Psoas muscle (tissue), 8 donors: ENCODE data around the gene CLASP1. TPM values are rescaled to one million over a fixed set of nuclear protein-coding genes. Genes with fewer than 3 reads are reported as not detected.
A peak's percentile ranks its signal among the peaks of the same experiment; 100 is the strongest.

Source experiments
- ATAC-seq, 4 donors: fragments of 200-7000 bp; cut with Tn5 transposase; one replicate each; pipeline ENCODE4 v1.9.1; 2020; ENCODE audit warnings: moderate library complexity in 3 of 4, mild to moderate bottlenecking in 2 of 4
- DNase-seq, 2 donors: peaks; one replicate each; pipeline ENCODE4 v3.0.0-alpha.2; 2020
- H3K27ac ChIP-seq: fragments of 200-600 bp; one replicate; pipeline ENCODE4 v1.8.0; 2022
- H3K27me3 ChIP-seq, 3 donors: fragments of 200-600 bp in 1 of 3; one replicate each; pipeline versions ENCODE4 v1.6.1 to v1.8.0; 2013 to 2022; ENCODE audit warnings: low read length in 2 of 3, mild to moderate bottlenecking in 2 of 3, moderate library complexity in 1 of 3; ENCODE audit not compliant: insufficient read depth in 3 of 3
- H3K36me3 ChIP-seq, 2 donors: fragments of 200-600 bp in 1 of 2; one replicate each; pipeline versions ENCODE4 v1.6.1 to v1.8.0; 2013 to 2022; ENCODE audit warnings: low read depth in 1 of 2, mild to moderate bottlenecking in 1 of 2, moderate library complexity in 1 of 2; ENCODE audit not compliant: insufficient read depth in 1 of 2
- H3K4me1 ChIP-seq: fragments of 200-600 bp; one replicate; pipeline ENCODE4 v1.8.0; 2022
- H3K4me3 ChIP-seq: fragments of 200-600 bp; one replicate; pipeline ENCODE4 v1.8.0; 2022; ENCODE audit warnings: mild to moderate bottlenecking
- H3K9me3 ChIP-seq: fragments of 200-600 bp; one replicate; pipeline ENCODE4 v1.8.0; 2022
- WGBS, 3 donors: extraction: QIAGEN DNeasy Blood & Tissue Kit; methylation state at CpG; one replicate each; pipeline versions ENCODE4 v1.1.6 to v1.1.7; 2013; 5-methylcytosine and 5-hydroxymethylcytosine counted together
- intact Hi-C, 2 donors: fragments of 100-400 bp; cut with DNase I; formaldehyde crosslinking; loops; one replicate each; pipeline versions ENCODE4 v1.11.0 to v1.14.2; 2022
- long read RNA-seq, 2 donors: library from polyadenylated mRNA; unstranded; transcript quantifications; one replicate each; pipeline ENCODE4 v2.0.0, GENCODE V29; 2021
- polyA plus RNA-seq, 3 donors: library from polyadenylated mRNA; stranded (reverse); fragments of 200-250 nt; gene quantifications; one replicate each; pipeline ENCODE4 v1.2.3, GENCODE V29; 2013
- total RNA-seq, 4 donors: library from RNA; stranded (reverse); fragmentation: NEBNext Ultra II Directional in 2 of 4; extraction: Animal tissue kit (Norgen Biotek cat#: 25700) in 2 of 4; gene quantifications; one replicate each; pipeline versions ENCODE4 v1.2.1 to v1.2.4, GENCODE V29; 2021 to 2023
- TF ChIP-seq, protein P1 (sequence below): fragments of 200-600 bp; IDR thresholded peaks from one replicate; pipeline ENCODE4 v1.8.0; 2022; ENCODE audit warnings: antibody characterized with exemption
- donor health status: healthy with polysubstance abuse.
- donor health status: DM: no; HTN: no; CAD: no; lungs with moderate emphysema.
- donor health status: Bipolar disorder and iron deficiency.
- donor health status: healthy.
- donor health status: DM: yes; HTN: yes; CAD: no.
- donor health status: DM: no; HTN: no; CAD: no.
- donor health status: DM: no; HTN: no; CAD: no.
- donor health status: DM: yes; HTN: yes; CAD: no.

The CLASP1 gene
- total RNA-seq (10 to 100 TPM; 38.8 to 60.7 (median 50.4) TPM), polyA plus RNA-seq (10 to 100 TPM; 11.6 to 27.3 (median 12.3) TPM)
- long read RNA-seq, donor 1, partial matches to known transcripts = 4 of 8 reads
- long read RNA-seq, donor 1, other reads (novel, unspliced or antisense) = 4 of 8 reads
- long read RNA-seq, donor 2, partial matches to known transcripts = 11 of 25 reads
- long read RNA-seq, donor 2, other reads (novel, unspliced or antisense) = 14 of 25 reads

DNA sequence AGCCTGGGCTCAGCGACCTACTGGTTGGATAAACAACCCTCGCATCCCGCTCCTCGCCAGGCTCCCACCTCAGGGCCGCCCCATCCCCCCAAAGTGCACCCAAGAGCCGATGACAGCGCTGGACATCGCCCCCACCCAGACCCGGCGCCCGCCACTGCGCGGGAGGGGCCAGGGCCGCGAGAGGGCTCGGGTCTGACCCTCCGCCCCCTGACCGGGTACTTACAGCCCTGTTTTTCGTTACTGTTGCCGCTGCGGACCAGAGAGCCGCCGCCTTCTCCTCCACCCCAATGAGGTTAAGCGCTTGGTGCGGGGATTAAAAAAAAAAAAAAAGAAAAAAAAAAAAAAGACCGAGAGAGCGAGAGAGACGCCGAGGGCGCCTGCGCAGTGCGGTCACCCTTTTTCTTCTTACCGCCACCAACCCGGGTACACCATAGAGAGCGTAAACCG, at the start of gene CLASP1:
TSS of gene CLASP1 (minus strand) at position 314 of the 447 bp plus-strand sequence. CDS start 43,567 bp downstream, outside the sequence.
- intact Hi-C loops = loop anchor here (1.0 to 5.0 kb wide), 5 partner anchors 52 to 118 kb away; partner anchors contain the start of gene RNU4ATAC (in 2 of the 2)
- H3K4me3 ChIP-seq = peak within 1 kb of the TSS; percentile 87
- no peaks in the 10 kb centered on the region for H3K27me3 ChIP-seq
- TF ChIP-seq, protein P1, sequence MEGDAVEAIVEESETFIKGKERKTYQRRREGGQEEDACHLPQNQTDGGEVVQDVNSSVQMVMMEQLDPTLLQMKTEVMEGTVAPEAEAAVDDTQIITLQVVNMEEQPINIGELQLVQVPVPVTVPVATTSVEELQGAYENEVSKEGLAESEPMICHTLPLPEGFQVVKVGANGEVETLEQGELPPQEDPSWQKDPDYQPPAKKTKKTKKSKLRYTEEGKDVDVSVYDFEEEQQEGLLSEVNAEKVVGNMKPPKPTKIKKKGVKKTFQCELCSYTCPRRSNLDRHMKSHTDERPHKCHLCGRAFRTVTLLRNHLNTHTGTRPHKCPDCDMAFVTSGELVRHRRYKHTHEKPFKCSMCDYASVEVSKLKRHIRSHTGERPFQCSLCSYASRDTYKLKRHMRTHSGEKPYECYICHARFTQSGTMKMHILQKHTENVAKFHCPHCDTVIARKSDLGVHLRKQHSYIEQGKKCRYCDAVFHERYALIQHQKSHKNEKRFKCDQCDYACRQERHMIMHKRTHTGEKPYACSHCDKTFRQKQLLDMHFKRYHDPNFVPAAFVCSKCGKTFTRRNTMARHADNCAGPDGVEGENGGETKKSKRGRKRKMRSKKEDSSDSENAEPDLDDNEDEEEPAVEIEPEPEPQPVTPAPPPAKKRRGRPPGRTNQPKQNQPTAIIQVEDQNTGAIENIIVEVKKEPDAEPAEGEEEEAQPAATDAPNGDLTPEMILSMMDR = no peak
- ATAC-seq (peak; percentile 56 to 69 (median 63)), DNase-seq (peak in 1 of 2 donors; percentile 82)
- no peaks in the 10 kb centered on the region for H3K9me3 ChIP-seq
- WGBS, 3 donors = 0 to 1% (median 0%) methylated on average over 33 to 36 of the region's 36 CpGs
- peaks cover 54% of the 10 kb centered on the region for H3K4me1 ChIP-seq
- H3K36me3 ChIP-seq = peaks cover 0 to 12% of the 10 kb centered on the region in 2 donors
- H3K27ac ChIP-seq = peak within 1 kb of the TSS; percentile 96

- WGBS, 3 donors = 86 to 92% (median 88%) methylated on average over 11 of the region's 11 CpGs
- peaks cover 11% of the 10 kb centered on the region for H3K4me1 ChIP-seq
- TF ChIP-seq, protein P1 = no peak
- no peaks in the 10 kb centered on the region for H3K9me3 ChIP-seq
- no peaks in the 10 kb centered on the region for H3K36me3 ChIP-seq
- no peak overlapping the region for H3K27ac ChIP-seq
- H3K4me3 ChIP-seq = no peak overlapping the region
- H3K27me3 ChIP-seq = no peaks in the 10 kb centered on the region
- ATAC-seq = no peak
- intact Hi-C loops = no loop called here
- DNase-seq = no peak
These were observed 49.2 kb upstream of the CLASP1 start for GRCh38 chr2:121698318-121698930.

- TF ChIP-seq, protein P1 = no peak
- Histone ChIP-seq H3K4me3 (no peak overlapping the region), H3K27me3 (no peaks in the 10 kb centered on the region), H3K36me3 (no peaks in the 10 kb centered on the region), H3K27ac (no peak overlapping the region), H3K9me3 (no peaks in the 10 kb centered on the region), H3K4me1 (peaks cover 11% of the 10 kb centered on the region)
- ATAC-seq = no peak
- intact Hi-C loops = no loop called here
- 20 to 30% (median 26%) methylated on average over 4 of the region's 4 CpGs for WGBS, 3 donors
- no peak for DNase-seq
These were observed 47.9 kb upstream of the CLASP1 start for GRCh38 chr2:121697108-121697631.

GRCh38 chr2:121696410-121696930, 47.2 kb upstream of the CLASP1 start:
- H3K4me1 ChIP-seq = peaks cover 11% of the 10 kb centered on the region
- DNase-seq (no peak), ATAC-seq (no peak)
- no peaks in the 10 kb centered on the region for H3K27me3 ChIP-seq
- no peaks in the 10 kb centered on the region for H3K9me3 ChIP-seq
- 68 to 86% (median 76%) methylated on average over 7 of the region's 7 CpGs for WGBS, 3 donors
- TF ChIP-seq, protein P1 = no peak
- no peak overlapping the region for H3K27ac ChIP-seq
- no peak overlapping the region for H3K4me3 ChIP-seq
- H3K36me3 ChIP-seq = no peaks in the 10 kb centered on the region
- intact Hi-C loops = no loop called here
